ENCODE data around the gene KCNN3.
"Not testable (repeated sequence)": the region's sequence is repeated elsewhere in the genome, so short reads cannot be mapped to it uniquely, and the experiment has no call there.

KCNN3 gene

DNA sequence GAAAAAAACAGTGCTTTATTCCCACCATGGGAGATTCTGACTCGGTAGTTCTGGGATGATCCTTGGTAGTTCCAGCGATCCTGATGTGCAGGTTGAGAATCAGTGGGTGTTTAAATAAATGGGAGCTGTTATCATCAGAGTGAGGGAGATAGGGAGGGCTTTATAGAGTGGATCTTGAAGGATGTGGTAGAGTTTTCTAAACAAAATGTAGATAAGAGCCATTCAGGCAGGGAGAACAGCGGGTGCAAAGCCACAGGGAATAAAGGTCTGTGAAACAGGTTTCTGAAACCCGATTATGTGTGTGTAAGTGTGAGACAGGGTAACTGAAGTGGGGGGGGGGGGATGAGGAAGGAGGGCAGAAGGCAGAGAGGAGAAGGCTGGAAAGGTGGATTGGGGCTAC, 186.3 kb downstream of the KCNN3 start:
- H2AFZ ChIP-seq (ENCODE audit: low read depth, low read length) = no peak overlapping the region
- no peaks in the 10 kb centered on the region for H3K4me1 ChIP-seq (ENCODE audit: insufficient read depth, low read length)
- H3K27me3 ChIP-seq (ENCODE audit: insufficient read depth, low read length) = no peaks in the 10 kb centered on the region
- no peak overlapping the region for H3K4me3 ChIP-seq (ENCODE audit: low read length)
- no peaks in the 10 kb centered on the region for H3K9me3 ChIP-seq (ENCODE audit: low read length)
- H3K36me3 ChIP-seq (ENCODE audit: insufficient read depth, low read length) = no peaks in the 10 kb centered on the region

DNA sequence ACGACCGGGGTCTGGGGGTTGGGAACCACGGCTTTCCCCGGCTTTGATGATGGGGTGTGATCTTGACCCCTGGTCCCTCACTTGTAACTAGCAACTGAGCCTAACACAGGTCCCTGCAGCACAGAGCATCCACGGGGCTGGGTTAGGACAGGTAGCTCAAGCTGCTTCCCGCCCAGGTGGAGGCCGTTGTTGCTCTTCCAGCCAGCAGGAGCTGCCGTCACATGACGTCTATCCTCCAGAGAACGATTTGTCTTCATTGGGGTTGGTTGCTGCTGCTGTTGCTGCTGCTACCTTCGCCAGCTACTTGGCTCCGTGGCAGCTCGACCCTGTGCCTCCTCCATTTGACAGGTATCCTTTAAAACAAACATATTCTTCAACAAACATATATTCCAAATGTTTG, 187.8 kb downstream of the KCNN3 start:
- no peak overlapping the region for H2AFZ ChIP-seq (ENCODE audit: low read depth, low read length)
- H3K9me3 ChIP-seq (ENCODE audit: low read length) = no peaks in the 10 kb centered on the region
- no peaks in the 10 kb centered on the region for H3K36me3 ChIP-seq (ENCODE audit: insufficient read depth, low read length)
- no peaks in the 10 kb centered on the region for H3K27me3 ChIP-seq (ENCODE audit: insufficient read depth, low read length)
- H3K4me1 ChIP-seq (ENCODE audit: insufficient read depth, low read length) = no peaks in the 10 kb centered on the region
- no peak overlapping the region for H3K4me3 ChIP-seq (ENCODE audit: low read length)

DNA sequence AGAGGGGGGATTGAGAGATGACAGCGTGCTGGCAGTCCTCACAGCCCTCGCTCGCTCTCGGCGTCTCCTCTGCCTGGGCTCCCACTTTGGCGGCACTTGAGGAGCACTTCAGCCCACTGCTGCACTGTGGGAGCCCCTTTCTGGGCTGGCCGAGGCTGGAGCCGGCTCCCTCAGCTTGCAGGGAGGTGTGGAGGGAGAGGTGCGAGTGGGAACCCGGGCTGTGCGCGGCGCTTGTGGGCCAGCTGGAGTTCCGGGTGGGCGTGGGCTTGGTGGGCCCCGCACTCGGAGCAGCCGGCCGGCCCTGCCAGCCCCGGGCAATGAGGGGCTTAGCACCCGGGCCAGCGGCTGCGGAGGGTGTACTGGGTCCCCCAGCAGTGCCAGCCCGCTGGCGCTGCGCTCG, 192.2 kb downstream of the KCNN3 start:
- H3K27me3 ChIP-seq (ENCODE audit: insufficient read depth, low read length); H2AFZ ChIP-seq (ENCODE audit: low read depth, low read length); H3K36me3 ChIP-seq (ENCODE audit: insufficient read depth, low read length); H3K4me1 ChIP-seq (ENCODE audit: insufficient read depth, low read length); H3K4me3 ChIP-seq (ENCODE audit: low read length); H3K9me3 ChIP-seq (ENCODE audit: low read length): not testable (repeated sequence)

DNA sequence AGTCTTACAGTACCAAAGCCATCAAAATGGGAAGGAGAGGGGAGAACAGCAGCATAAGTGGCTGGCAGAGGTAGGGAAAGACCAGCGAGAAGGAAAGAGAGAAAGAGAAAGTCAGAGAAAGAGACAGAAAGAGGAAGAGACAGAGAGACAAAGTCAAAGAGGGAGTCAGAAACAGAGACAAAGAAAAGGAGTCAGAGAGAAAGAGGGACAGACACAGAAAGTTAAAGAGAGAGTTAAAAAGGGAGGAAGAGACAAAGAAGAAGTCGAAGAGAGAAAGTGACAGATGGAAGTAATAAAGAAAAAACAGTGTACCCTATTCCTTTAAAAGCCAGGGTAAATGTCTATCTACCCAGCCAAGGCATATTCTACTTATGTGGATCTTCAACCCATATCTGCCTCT, 193.2 kb downstream of the KCNN3 start:
- H3K27me3 ChIP-seq (ENCODE audit: insufficient read depth, low read length); H3K4me1 ChIP-seq (ENCODE audit: insufficient read depth, low read length); H3K4me3 ChIP-seq (ENCODE audit: low read length); H2AFZ ChIP-seq (ENCODE audit: low read depth, low read length); H3K9me3 ChIP-seq (ENCODE audit: low read length); H3K36me3 ChIP-seq (ENCODE audit: insufficient read depth, low read length): not testable (repeated sequence)

DNA sequence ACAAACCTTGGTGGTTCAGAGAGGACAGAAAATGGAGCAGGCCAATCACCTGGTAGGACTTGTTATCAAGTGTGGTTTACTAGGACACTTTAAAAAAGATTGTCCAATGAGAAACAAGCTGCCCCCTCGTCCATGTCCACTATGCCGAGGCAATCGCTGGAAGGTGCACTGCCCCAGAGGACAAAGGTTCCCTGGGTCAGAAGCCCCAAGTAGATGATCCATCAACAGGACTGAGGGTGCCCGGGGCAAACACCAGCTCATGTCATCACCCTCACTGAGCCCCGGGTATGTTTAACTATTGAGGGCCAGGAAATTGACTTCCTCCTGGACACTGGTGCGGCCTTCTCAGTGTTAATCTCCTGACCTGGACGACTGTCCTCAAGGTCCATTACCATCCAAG, 195.6 kb downstream of the KCNN3 start:
- not testable (repeated sequence) for H3K9me3 ChIP-seq (ENCODE audit: low read length); H3K27me3 ChIP-seq (ENCODE audit: insufficient read depth, low read length); H3K4me3 ChIP-seq (ENCODE audit: low read length); H2AFZ ChIP-seq (ENCODE audit: low read depth, low read length); H3K4me1 ChIP-seq (ENCODE audit: insufficient read depth, low read length); H3K36me3 ChIP-seq (ENCODE audit: insufficient read depth, low read length)

DNA sequence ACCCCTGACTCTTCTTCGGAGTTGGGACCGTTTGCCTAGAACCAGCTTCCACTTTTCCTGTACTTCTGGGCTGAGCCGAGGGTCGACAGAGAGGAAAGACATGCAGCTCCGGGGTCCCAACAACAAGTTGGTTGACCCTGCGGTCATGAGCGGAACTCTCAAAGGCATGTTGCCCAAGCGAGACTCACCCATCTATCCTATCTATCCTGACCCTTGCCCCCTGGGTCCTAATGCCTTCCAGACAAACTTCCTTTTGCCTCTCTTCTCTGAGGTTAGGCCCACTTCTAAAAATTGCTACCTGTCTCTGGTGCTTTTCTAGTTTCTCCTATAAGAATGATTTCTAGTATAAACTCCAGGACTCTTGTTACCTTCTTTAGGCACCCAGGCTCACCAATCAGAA, 197.8 kb downstream of the KCNN3 start:
- H2AFZ ChIP-seq (ENCODE audit: low read depth, low read length); H3K4me3 ChIP-seq (ENCODE audit: low read length): not testable (repeated sequence)

DNA sequence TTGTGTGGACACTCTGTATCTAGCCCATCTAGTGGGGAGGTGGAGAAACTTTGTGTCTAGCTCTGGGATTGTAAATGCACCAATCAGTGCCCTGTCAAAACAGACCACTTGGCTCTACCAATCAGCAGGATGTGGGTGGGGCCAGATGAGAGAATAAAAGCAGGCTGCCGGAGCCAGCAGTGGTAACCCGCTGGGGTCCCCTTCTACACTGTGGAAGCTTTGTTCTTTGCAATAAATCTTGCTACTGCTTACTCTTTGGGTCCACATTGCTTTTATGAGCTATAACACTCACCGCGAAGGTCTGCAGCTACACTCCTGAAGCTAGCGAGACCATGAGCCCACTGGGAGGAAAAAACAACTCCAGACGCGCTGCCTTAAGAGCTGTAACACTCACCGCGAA, 198.7 kb downstream of the KCNN3 start:
- not testable (repeated sequence) for H2AFZ ChIP-seq (ENCODE audit: low read depth, low read length); H3K9me3 ChIP-seq (ENCODE audit: low read length); H3K4me3 ChIP-seq (ENCODE audit: low read length); H3K4me1 ChIP-seq (ENCODE audit: insufficient read depth, low read length); H3K27me3 ChIP-seq (ENCODE audit: insufficient read depth, low read length); H3K36me3 ChIP-seq (ENCODE audit: insufficient read depth, low read length)

More for the DNA sequence above, 197.8 kb downstream of the KCNN3 start:
- H3K4me1 ChIP-seq (ENCODE audit: insufficient read depth, low read length); H3K9me3 ChIP-seq (ENCODE audit: low read length); H3K27me3 ChIP-seq (ENCODE audit: insufficient read depth, low read length); H3K36me3 ChIP-seq (ENCODE audit: insufficient read depth, low read length): not testable (repeated sequence)

- not testable (repeated sequence) for H3K4me3 ChIP-seq (ENCODE audit: low read length); H3K4me1 ChIP-seq (ENCODE audit: insufficient read depth, low read length); H2AFZ ChIP-seq (ENCODE audit: low read depth, low read length); H3K9me3 ChIP-seq (ENCODE audit: low read length); H3K36me3 ChIP-seq (ENCODE audit: insufficient read depth, low read length); H3K27me3 ChIP-seq (ENCODE audit: insufficient read depth, low read length)
Measured at GRCh38 chr1:154670310-154671270, 199.5 kb downstream of the KCNN3 start.

DNA sequence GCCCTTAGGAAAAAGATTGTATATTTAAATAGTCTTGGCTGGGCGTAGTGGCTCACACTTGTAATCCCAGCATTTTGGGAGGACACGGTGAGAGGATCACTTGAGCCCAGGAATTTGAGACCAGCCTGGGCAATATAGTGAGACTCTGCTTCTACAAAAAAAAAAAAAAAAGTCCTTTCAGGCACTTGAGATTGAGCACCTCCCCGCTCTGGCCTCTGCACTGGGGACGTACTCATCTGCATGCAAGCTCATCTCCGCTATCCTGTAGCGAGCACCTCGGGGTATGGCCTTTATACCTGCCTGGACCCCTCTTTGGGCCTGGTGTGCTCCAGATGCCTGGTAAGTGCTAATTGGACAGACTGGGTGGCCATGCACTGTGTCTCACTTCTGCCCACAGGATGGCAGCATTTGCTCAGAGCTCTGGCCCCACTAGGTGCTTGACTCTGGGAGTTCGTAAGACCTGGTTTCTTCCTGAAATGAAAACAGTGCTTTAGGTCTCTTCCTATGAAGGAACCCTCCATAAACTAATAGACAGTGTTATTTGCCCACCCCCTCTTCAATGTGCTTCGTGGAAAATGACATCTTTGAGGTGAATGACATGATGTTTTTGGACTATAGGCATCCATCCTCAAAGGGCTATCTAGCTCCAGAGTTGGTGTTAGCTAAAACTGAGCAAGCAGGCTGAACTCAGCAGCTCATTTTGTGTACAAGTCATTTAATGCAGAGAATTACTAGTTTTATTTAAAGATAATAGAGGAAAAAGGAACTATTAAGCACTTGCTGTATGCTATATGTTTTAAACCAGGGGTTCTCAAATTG, 200.4 kb downstream of the KCNN3 start:
- peaks cover 2% of the 10 kb centered on the region for H3K9me3 ChIP-seq (ENCODE audit: low read length)
- H3K36me3 ChIP-seq (ENCODE audit: insufficient read depth, low read length) = no peaks in the 10 kb centered on the region
- no peak overlapping the region for H2AFZ ChIP-seq (ENCODE audit: low read depth, low read length)
- no peaks in the 10 kb centered on the region for H3K4me1 ChIP-seq (ENCODE audit: insufficient read depth, low read length)
- no peak overlapping the region for H3K4me3 ChIP-seq (ENCODE audit: low read length)
- no peaks in the 10 kb centered on the region for H3K27me3 ChIP-seq (ENCODE audit: insufficient read depth, low read length)

- Histone ChIP-seq H2AFZ (ENCODE audit: low read depth, low read length) (no peak overlapping the region), H3K4me1 (ENCODE audit: insufficient read depth, low read length) (no peaks in the 10 kb centered on the region), H3K36me3 (ENCODE audit: insufficient read depth, low read length) (no peaks in the 10 kb centered on the region), H3K27me3 (ENCODE audit: insufficient read depth, low read length) (peaks cover 5% of the 10 kb centered on the region), H3K4me3 (ENCODE audit: low read length) (no peak overlapping the region), H3K9me3 (ENCODE audit: low read length) (peaks cover 2% of the 10 kb centered on the region)
Measured at GRCh38 chr1:154666051-154666790, 203.9 kb downstream of the KCNN3 start.

GRCh38 chr1:154664331-154665002, 205.6 kb downstream of the KCNN3 start:
- peaks cover 2% of the 10 kb centered on the region for H3K9me3 ChIP-seq (ENCODE audit: low read length)
- H3K27me3 ChIP-seq (ENCODE audit: insufficient read depth, low read length) = peaks cover 12% of the 10 kb centered on the region
- H2AFZ ChIP-seq (ENCODE audit: low read depth, low read length) = no peak overlapping the region
- no peaks in the 10 kb centered on the region for H3K36me3 ChIP-seq (ENCODE audit: insufficient read depth, low read length)
- no peaks in the 10 kb centered on the region for H3K4me1 ChIP-seq (ENCODE audit: insufficient read depth, low read length)
- no peak overlapping the region for H3K4me3 ChIP-seq (ENCODE audit: low read length)

GRCh38 chr1:154663471-154664060, 206.5 kb downstream of the KCNN3 start:
- Histone ChIP-seq H3K27me3 (ENCODE audit: insufficient read depth, low read length) (peaks cover 12% of the 10 kb centered on the region), H2AFZ (ENCODE audit: low read depth, low read length) (no peak overlapping the region), H3K4me3 (ENCODE audit: low read length) (no peak overlapping the region), H3K4me1 (ENCODE audit: insufficient read depth, low read length) (no peaks in the 10 kb centered on the region), H3K9me3 (ENCODE audit: low read length) (peaks cover 2% of the 10 kb centered on the region), H3K36me3 (ENCODE audit: insufficient read depth, low read length) (no peaks in the 10 kb centered on the region)

Data from neuron (in vitro differentiated cells).